Heart left ventricle (tissue), 16 donors: Measurements from ENCODE around the gene CNN2. TPM values are rescaled to one million over a fixed set of nuclear protein-coding genes. Genes with fewer than 3 reads are reported as not detected.

Experiments
- ATAC-seq, 4 donors: fragments of 200-7000 bp; cut with Tn5 transposase; one replicate each; pipeline ENCODE4 v1.9.1; 2020 to 2022; ENCODE audit warnings: moderate library complexity in 4 of 4, mild to moderate bottlenecking in 3 of 4, moderate number of reproducible peaks in 1 of 4
- DNase-seq, 5 donors: peaks; one replicate each; pipeline ENCODE4 v3.0.0-alpha.2; 2020
- H3K27ac ChIP-seq, 12 donors: fragments of 200-600 bp; sonication (generic) in 4 of 12; one replicate each; pipeline versions ENCODE4 v1.5.0 to v1.8.0; 2016 to 2022; ENCODE audit warnings: mild to moderate bottlenecking in 2 of 12
- H3K27me3 ChIP-seq, 9 donors: fragments of 200-600 bp; sonication (generic) in 2 of 9; one replicate each; pipeline versions ENCODE4 v1.5.1 to v1.8.0; 2016 to 2022; ENCODE audit warnings: mild to moderate bottlenecking in 3 of 9
- H3K36me3 ChIP-seq, 9 donors: fragments of 200-600 bp; sonication (generic) in 2 of 9; one replicate each; pipeline versions ENCODE4 v1.5.0 to v1.8.0; 2018 to 2022; ENCODE audit warnings: mild to moderate bottlenecking in 2 of 9
- H3K4me1 ChIP-seq, 12 donors: fragments of 200-600 bp; sonication (generic) in 4 of 12; one replicate each; pipeline versions ENCODE4 v1.5.0 to v1.8.0; 2016 to 2022; ENCODE audit warnings: mild to moderate bottlenecking in 3 of 12
- H3K4me3 ChIP-seq, 12 donors: fragments of 200-600 bp; sonication (generic) in 4 of 12; one replicate each; pipeline versions ENCODE4 v1.5.0 to v1.8.0; 2017 to 2022; ENCODE audit warnings: mild to moderate bottlenecking in 9 of 12, moderate library complexity in 4 of 12
- H3K9me3 ChIP-seq, 12 donors: fragments of 200-600 bp; sonication (generic) in 4 of 12; one replicate each; pipeline versions ENCODE4 v1.5.0 to v1.8.0; 2016 to 2022; ENCODE audit warnings: mild to moderate bottlenecking in 1 of 12
- CTCF ChIP-seq, 12 donors: fragments of 200-600 bp; sonication (generic) in 4 of 12; IDR thresholded peaks; one replicate each; pipeline versions ENCODE4 v1.5.0 to v1.8.0; 2018 to 2022; ENCODE audit warnings: antibody characterized with exemption in 12 of 12, mild to moderate bottlenecking in 5 of 12
- POLR2A ChIP-seq, 2 donors: fragments of 450-650 bp; IDR thresholded peaks; one replicate each; pipeline ENCODE4 v1.6.1; 2017; ENCODE audit warnings: antibody characterized with exemption in 2 of 2, mild to moderate bottlenecking in 2 of 2, moderate library complexity in 2 of 2
- WGBS, 4 donors: extraction: QIAGEN DNeasy Blood & Tissue Kit in 2 of 4; methylation state at CpG; one replicate each; pipeline versions ENCODE4 v1.1.5 to v1.1.7; 2013 to 2018; 5-methylcytosine and 5-hydroxymethylcytosine counted together
- intact Hi-C, 10 donors: fragments of 100-400 bp; cut with DNase I; formaldehyde crosslinking; loops; one replicate each; pipeline versions ENCODE4 v1.11.1 to v1.14.2; 2022
- polyA plus RNA-seq, 2 donors: library from polyadenylated mRNA; stranded (reverse); fragments of 200-250 nt; gene quantifications; one replicate each; pipeline ENCODE4 v1.2.3, GENCODE V29; 2013
- total RNA-seq, 9 donors: library from RNA; depleted of rRNA in 2 of 9; stranded (reverse); fragments of >200 nt in 2 of 9; fragmentation: NEBNext Ultra II Directional in 3 of 9; extraction: Animal tissue kit (Norgen Biotek cat#: 25700) in 3 of 9; gene quantifications; one replicate each; pipeline versions ENCODE4 v1.1.0 to v1.2.4, GENCODE V29; 2016 to 2023
- donor health status: ischemic (EF 13 %, LVEDD 7.1; RV severe dilation, severe dysfunction).
- donor health status: healthy with polysubstance abuse.
- donor health status: DM: no; HTN: yes; CAD: no.
- donor health status: DM: no; HTN: no; CAD: no.
- donor health status: ischemic (EF 25% LVEDD 6.9; RV normal size, moderate dysfunction).
- donor health status: ischemic (EF 25% LVEDD 5.7; RV mildly dilated, moderate dysfunction).
- donor health status: healthy.
- donor health status: DM: yes; HTN: yes; CAD: no.
- donor health status: ischemic (EF 35%, LVEDD 5.7; RV mildly dilated, moderate dysfunction).
- donor health status: nonischemic (EF 11% LVEDD 7.7; RV severe dilation, severe dysfunction).
- donor health status: DM: yes; HTN: yes; CAD: no.
- donor health status: PGD.
- donor health status: ischemic (EF 29% LVEDD 5.4; RV normal size, mild dysfunction).
- donor health status: nonischemic (EF 23%, LVEDD 6.1; RV moderate dilation, normal function).

CNN2 gene
- total and polyA plus RNA-seq, 11 donors: 26.2 to 98.5 (median 58.2) TPM

DNA sequence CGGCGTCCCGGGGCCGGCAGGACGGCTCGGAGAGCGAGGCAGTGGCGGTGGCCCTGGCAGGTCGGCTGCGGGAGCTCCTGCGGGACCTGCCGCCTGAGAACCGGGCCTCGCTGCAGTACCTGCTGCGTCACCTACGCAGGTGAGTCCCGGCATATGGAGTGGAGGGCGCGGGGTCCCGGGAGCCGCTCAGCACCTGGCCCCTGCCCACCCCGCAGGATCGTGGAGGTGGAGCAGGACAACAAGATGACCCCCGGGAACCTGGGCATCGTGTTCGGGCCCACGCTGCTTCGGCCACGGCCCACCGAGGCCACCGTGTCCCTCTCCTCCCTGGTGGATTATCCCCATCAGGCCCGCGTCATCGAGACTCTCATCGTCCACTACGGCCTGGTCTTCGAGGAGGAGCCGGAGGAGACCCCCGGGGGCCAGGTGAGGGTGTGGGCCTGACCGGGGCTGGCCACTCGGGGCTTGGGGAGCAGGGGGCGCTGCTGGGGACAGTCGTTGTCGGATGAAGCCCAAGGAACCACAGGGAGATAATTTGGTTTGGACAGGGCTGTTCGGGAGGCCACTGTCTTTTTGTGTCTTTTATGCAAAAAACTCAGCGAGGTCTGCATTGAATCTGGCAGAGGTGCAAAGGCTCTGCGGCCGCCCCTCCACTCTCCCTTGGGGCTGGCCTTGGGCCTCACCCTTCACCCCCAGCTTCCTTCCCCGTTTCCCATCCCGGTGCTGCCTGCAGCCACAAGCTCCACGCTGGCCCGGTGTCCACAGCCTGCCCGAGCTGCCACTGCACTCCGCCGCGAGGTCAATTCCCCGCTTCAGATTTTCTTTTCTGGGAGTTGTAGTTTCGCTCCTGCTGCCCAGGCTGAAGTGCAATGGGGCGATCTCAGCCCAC is 56.8 kb downstream of the CNN2 start:
- H3K4me1 ChIP-seq: peaks cover 0 to 45% (median 4%) of the 10 kb centered on the region in 12 donors
- H3K36me3 ChIP-seq: peaks cover 0 to 84% (median 5%) of the 10 kb centered on the region in 9 donors
- peak overlapping the region in 3 of 12 donors; percentile 28 to 31 (median 30) for H3K4me3 ChIP-seq
- ATAC-seq: no peak
- DNase-seq: no peak
- no peaks in the 10 kb centered on the region for H3K9me3 ChIP-seq
- peaks cover 0 to 6% (median 0%) of the 10 kb centered on the region in 9 donors for H3K27me3 ChIP-seq
- intact Hi-C loops: loop anchor here in 1 of 10 donors (10.0 kb wide), 1 partner anchor 48 kb away; no protein-coding TSS in a partner anchor
- TF ChIP-seq CTCF (IDR thresholded peaks at IDR 0.05) (no peak), POLR2A (IDR thresholded peaks at IDR 0.05) (no peak)
- no peak overlapping the region for H3K27ac ChIP-seq
- WGBS, 4 donors: 65 to 84% (median 83%) methylated on average over 14 to 59 of the region's 59 CpGs

- Histone ChIP-seq H3K36me3 (peaks cover 0 to 86% (median 14%) of the 10 kb centered on the region in 9 donors), H3K4me3 (no peak overlapping the region), H3K9me3 (no peaks in the 10 kb centered on the region), H3K27me3 (peaks cover 0 to 6% (median 0%) of the 10 kb centered on the region in 9 donors), H3K27ac (no peak overlapping the region), H3K4me1 (peaks cover 0 to 56% (median 5%) of the 10 kb centered on the region in 12 donors)
- WGBS, 4 donors: 87 to 90% (median 89%) methylated on average over 39 to 43 of the region's 43 CpGs
- peak in 1 of 5 donors; percentile 55 for DNase-seq
- ATAC-seq: no peak
- intact Hi-C loops: loop anchor here in 1 of 10 donors (10.0 kb wide), 1 partner anchor 49 kb away; no protein-coding TSS in a partner anchor
- no peak for TF ChIP-seq POLR2A (IDR thresholded peaks at IDR 0.05)
- no peak for TF ChIP-seq CTCF (IDR thresholded peaks at IDR 0.05)
Measured at GRCh38 chr19:1084024-1084868, 57.8 kb downstream of the CNN2 start.

- Histone ChIP-seq H3K36me3 (peaks cover 0 to 82% (median 18%) of the 10 kb centered on the region in 9 donors), H3K9me3 (no peaks in the 10 kb centered on the region), H3K4me1 (peaks cover 0 to 63% (median 5%) of the 10 kb centered on the region in 12 donors), H3K27me3 (peaks cover 0 to 6% (median 0%) of the 10 kb centered on the region in 9 donors), H3K27ac (no peak overlapping the region), H3K4me3 (no peak overlapping the region)
- DNase-seq: no peak
- intact Hi-C loops: loop anchor here in 1 of 10 donors (10.0 kb wide), 1 partner anchor 50 kb away; no protein-coding TSS in a partner anchor
- no peak for ATAC-seq
- TF ChIP-seq CTCF (IDR thresholded peaks at IDR 0.05): no peak
- TF ChIP-seq POLR2A (IDR thresholded peaks at IDR 0.05): no peak
- 64 to 76% (median 71%) methylated on average over 8 of the region's 8 CpGs for WGBS, 4 donors
Measured at GRCh38 chr19:1085053-1085658, 58.7 kb downstream of the CNN2 start.
